B cell (primary cell): ENCODE results near the gene TRPT1. TPM values are rescaled to one million over a fixed set of nuclear protein-coding genes. Genes with fewer than 3 reads are reported as not detected.
A peak's percentile ranks its signal among the peaks of the same experiment; 100 is the strongest.

Experiments
- ATAC-seq: fragments of 200-7000 bp; cut with Tn5 transposase; one replicate; pipeline ENCODE4 v1.10.0; 2021; ENCODE audit warnings: low read depth, mild to moderate bottlenecking, moderate number of reproducible peaks, moderate library complexity
- CTCF ChIA-PET: fragments of 350-600 bp; sonication (Branson Sonifier 250); formaldehyde crosslinking; loops from one replicate; lab custom pipeline; 2021; ENCODE audit warnings: antibody characterized with exemption, inconsistent platforms; lab: Charles Lee
- POLR2A ChIA-PET: fragments of 350-600 bp; sonication (Branson Sonifier 250); formaldehyde crosslinking; loops from one replicate; lab custom pipeline; 2021; ENCODE audit warnings: antibody characterized with exemption; lab: Charles Lee
- DNase-seq: peaks from one replicate; pipeline ENCODE4 v3.0.0; 2013
- H2AFZ ChIP-seq: 2 replicates; pipeline ENCODE4 v1.6.1; 2012; ENCODE audit warnings: mild to moderate bottlenecking, low read depth, low read length; ENCODE audit not compliant: insufficient read depth, poor library complexity, severe bottlenecking
- H3K27ac ChIP-seq, 2 donors: 1 replicate in 1 of 2; 2 replicates in 1 of 2; pipeline ENCODE4 v1.5.1; 2012 to 2013; ENCODE audit warnings: low read length in 2 of 2, mild to moderate bottlenecking in 2 of 2, moderate library complexity in 1 of 2
- H3K27me3 ChIP-seq, 4 experiments: fragments of 200-600 bp in 1 of 4; sonication (generic) in 1 of 4; replicated peaks in 1 of 4; 1 replicate in 2 of 4; 2 replicates in 2 of 4; pipeline versions ENCODE4 v1.6.1 to v1.7.0; 2013 to 2016; ENCODE audit warnings: low read length in 3 of 4, mild to moderate bottlenecking in 2 of 4, mixed read lengths in 1 of 4, moderate library complexity in 1 of 4; ENCODE audit not compliant: insufficient read depth in 4 of 4, control insufficient read depth in 3 of 4; ENCODE audit errors: control extremely low read depth in 1 of 4
- H3K36me3 ChIP-seq, 2 experiments: replicated peaks in 1 of 2; 1 replicate in 1 of 2; 2 replicates in 1 of 2; pipeline versions ENCODE4 v1.6.1 to v1.7.1; 2013; ENCODE audit warnings: low read length in 1 of 2; ENCODE audit not compliant: insufficient read depth in 2 of 2, control insufficient read depth in 1 of 2; ENCODE audit errors: control extremely low read depth in 1 of 2, extremely low read depth in 1 of 2
- H3K4me1 ChIP-seq, 2 donors: fragments of 200-600 bp in 1 of 2; sonication (generic) in 1 of 2; 1 replicate in 1 of 2; 2 replicates in 1 of 2; pipeline versions ENCODE4 v1.5.1 to v1.6.1; 2013 to 2017; ENCODE audit warnings: low read length in 2 of 2; ENCODE audit not compliant: control insufficient read depth in 2 of 2, insufficient read depth in 2 of 2
- H3K4me2 ChIP-seq: replicated peaks from 2 replicates; pipeline ENCODE3; 2012; ENCODE audit warnings: mild to moderate bottlenecking, low read depth, low read length; ENCODE audit not compliant: poor library complexity, severe bottlenecking
- H3K4me3 ChIP-seq, 5 experiments: fragments of 200-600 bp in 1 of 5; sonication (generic) in 1 of 5; 1 replicate in 3 of 5; 2 replicates in 2 of 5; pipeline versions ENCODE4 v1.5.1 to v1.7.0; 2011 to 2016; ENCODE audit warnings: low read length in 4 of 5, mild to moderate bottlenecking in 4 of 5, low read depth in 2 of 5, control low read depth in 1 of 5, moderate library complexity in 1 of 5; ENCODE audit not compliant: insufficient read depth in 1 of 5; ENCODE audit errors: control extremely low read depth in 1 of 5, extremely low read depth in 1 of 5
- H3K79me2 ChIP-seq: fragments of 200-600 bp; sonication (generic); one replicate; pipeline ENCODE4 v1.6.0; 2016; ENCODE audit warnings: low read length; ENCODE audit not compliant: control insufficient read depth, insufficient read depth
- H3K9ac ChIP-seq: fragments of 200-600 bp; sonication (generic); 2 replicates; pipeline ENCODE4 v1.6.1; 2017; ENCODE audit warnings: mild to moderate bottlenecking, low read length, moderate library complexity
- H3K9me3 ChIP-seq, 3 donors: one replicate each; pipeline versions ENCODE4 v1.6.1 to v1.7.1; 2013; ENCODE audit warnings: low read length in 2 of 3; ENCODE audit not compliant: control insufficient read depth in 2 of 3, insufficient read depth in 1 of 3; ENCODE audit errors: control extremely low read depth in 1 of 3
- H4K20me1 ChIP-seq: 2 replicates; pipeline ENCODE4 v1.6.0; 2012; ENCODE audit warnings: mild to moderate bottlenecking, low read length; ENCODE audit not compliant: insufficient read depth, control insufficient read depth, poor library complexity, severe bottlenecking
- H3K27ac Mint-ChIP-seq: one replicate; pipeline ENCODE4 v1.8.0; 2021; ENCODE audit warnings: mixed read lengths
- H3K27me3 Mint-ChIP-seq: one replicate; pipeline ENCODE4 v1.8.0; 2021; ENCODE audit warnings: mixed read lengths
- H3K4me1 Mint-ChIP-seq: one replicate; pipeline ENCODE4 v1.8.0; 2021; ENCODE audit warnings: mixed read lengths
- H3K4me3 Mint-ChIP-seq: one replicate; pipeline ENCODE4 v1.8.0; 2021; ENCODE audit warnings: mixed read lengths
- H3K9me3 Mint-ChIP-seq: one replicate; pipeline ENCODE4 v1.8.0; 2022; ENCODE audit warnings: mixed read lengths; ENCODE audit not compliant: insufficient read depth
- EZH2 ChIP-seq: IDR thresholded peaks from 2 replicates; pipeline ENCODE4 v1.6.1; 2012; ENCODE audit warnings: borderline replicate concordance, low read depth, mild to moderate bottlenecking, moderate library complexity, low read length; ENCODE audit not compliant: insufficient read depth, poor library complexity, severe bottlenecking
- WGBS: methylation state at CpG from one replicate; pipeline ENCODE4 v1.1.5; 2013; ENCODE audit warnings: missing lambda C conversion rate; ENCODE audit not compliant: insufficient coverage; 5-methylcytosine and 5-hydroxymethylcytosine counted together
- intact Hi-C: fragments of 100-400 bp; cut with micrococcal nuclease; formaldehyde crosslinking; loops from one replicate; pipeline ENCODE4 v1.10.0; 2022
- polyA plus RNA-seq: library from polyadenylated mRNA; depleted of rRNA; stranded (reverse); fragments of >200 nt; gene quantifications from 2 replicates; pipeline ENCODE4 v1.2.3, GENCODE V29; 2012
- total RNA-seq, 2 donors: library from RNA; stranded (reverse); fragments of 120-200 nt in 1 of 2; gene quantifications; 1 replicate in 1 of 2; 2 replicates in 1 of 2; pipeline versions ENCODE4 v1.2.3 to v1.2.4, GENCODE V29; 2013 to 2022
- TF ChIP-seq, protein P1 (sequence below): fragments of 200-600 bp; IDR thresholded peaks from one replicate; pipeline ENCODE4 v1.8.0; 2022; ENCODE audit warnings: antibody characterized with exemption, mild to moderate bottlenecking

TRPT1 gene
- total and polyA plus RNA-seq, 2 donors (not counting 1 experiment from before 2014, with no cell fraction given), result 59.6 to 145 TPM

DNA sequence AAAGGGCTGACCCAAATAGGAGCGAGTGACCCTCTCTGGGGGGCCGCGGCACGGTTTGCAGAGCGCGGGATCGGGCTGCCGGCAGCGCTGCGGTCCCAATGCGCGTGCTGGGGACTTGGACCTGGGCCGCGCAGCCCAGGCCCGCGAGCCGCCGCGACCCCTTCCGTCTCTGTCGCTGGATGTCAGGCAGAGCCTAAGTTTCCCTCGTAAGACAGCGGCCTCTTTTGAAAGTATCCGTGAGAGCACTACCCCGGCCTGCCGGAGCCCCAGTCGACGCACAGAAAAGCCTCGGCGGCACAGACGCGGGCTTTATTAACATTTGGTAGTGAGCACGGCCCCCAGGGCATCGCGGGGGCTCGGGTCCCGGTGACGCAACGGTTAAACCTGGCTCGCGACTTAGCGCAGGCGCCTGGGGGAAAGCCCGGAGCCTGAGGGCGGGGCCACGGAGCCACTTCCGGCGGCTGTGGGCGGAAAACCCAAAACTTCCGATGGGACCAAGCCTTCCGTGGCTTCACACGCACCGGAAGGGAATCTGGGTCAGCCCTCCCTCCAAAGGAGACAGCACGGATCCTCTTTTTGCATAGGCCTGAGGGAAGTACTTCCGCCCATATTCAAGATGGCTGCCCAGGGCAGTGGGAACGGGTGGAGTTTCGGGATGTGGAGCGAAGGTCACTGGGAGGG lies 43.7 kb upstream of the TRPT1 start:
- intact Hi-C loops, result loop anchor here (1.0 kb wide), 9 partner anchors 16 to 84 kb away; partner anchors contain the start of genes DNAJC4, FKBP2, GPR137 and NUDT22
- Mint-ChIP-seq H3K4me3 (peak overlapping the region; percentile 100), H3K4me1 (peaks cover 19% of the 10 kb centered on the region), H3K27ac (peak overlapping the region; percentile 99), H3K27me3 (no peaks in the 10 kb centered on the region), H3K9me3 (no peaks in the 10 kb centered on the region)
- peak overlapping the region; percentile 79 to 96 (median 87) for H3K4me3 ChIP-seq
- H3K36me3 ChIP-seq, result no peaks in the 10 kb centered on the region
- peaks cover 0 to 3% (median 0%) of the 10 kb centered on the region in 3 donors for H3K9me3 ChIP-seq
- under 1% methylated on average over 58 of the region's 58 CpGs for WGBS
- ATAC-seq (peak; percentile 73), DNase-seq (peak; percentile 99)
- peak overlapping the region; percentile 92 for H3K4me2 ChIP-seq
- H3K4me1 ChIP-seq, result peaks cover 14 to 29% of the 10 kb centered on the region in 2 donors
- H3K9ac ChIP-seq, result peak overlapping the region; percentile 76
- CTCF ChIA-PET, result interaction anchor here (1.0 to 5.7 kb wide), 9 partner anchors 11 to 419 kb away, joined by 3 to 73 read pairs (median 11); partner anchors contain the start of genes BAD, CATSPERZ, ESRRA and FERMT3
- peak overlapping the region; percentile 75 for H2AFZ ChIP-seq
- no peaks in the 10 kb centered on the region for H3K27me3 ChIP-seq
- POLR2A ChIA-PET, result interaction anchor here (0.6 to 4.6 kb wide), 19 partner anchors 14 to 1623 kb away, joined by 3 to 67 read pairs (median 4); partner anchors contain the start of genes BAD, CCDC88B, FERMT3 and FKBP2
- H3K79me2 ChIP-seq, result no peaks in the 10 kb centered on the region
- H3K27ac ChIP-seq, result peak overlapping the region; percentile 89 to 91
- no peaks in the 10 kb centered on the region for H4K20me1 ChIP-seq
- no peak for TF ChIP-seq EZH2
- TF ChIP-seq, protein P1, sequence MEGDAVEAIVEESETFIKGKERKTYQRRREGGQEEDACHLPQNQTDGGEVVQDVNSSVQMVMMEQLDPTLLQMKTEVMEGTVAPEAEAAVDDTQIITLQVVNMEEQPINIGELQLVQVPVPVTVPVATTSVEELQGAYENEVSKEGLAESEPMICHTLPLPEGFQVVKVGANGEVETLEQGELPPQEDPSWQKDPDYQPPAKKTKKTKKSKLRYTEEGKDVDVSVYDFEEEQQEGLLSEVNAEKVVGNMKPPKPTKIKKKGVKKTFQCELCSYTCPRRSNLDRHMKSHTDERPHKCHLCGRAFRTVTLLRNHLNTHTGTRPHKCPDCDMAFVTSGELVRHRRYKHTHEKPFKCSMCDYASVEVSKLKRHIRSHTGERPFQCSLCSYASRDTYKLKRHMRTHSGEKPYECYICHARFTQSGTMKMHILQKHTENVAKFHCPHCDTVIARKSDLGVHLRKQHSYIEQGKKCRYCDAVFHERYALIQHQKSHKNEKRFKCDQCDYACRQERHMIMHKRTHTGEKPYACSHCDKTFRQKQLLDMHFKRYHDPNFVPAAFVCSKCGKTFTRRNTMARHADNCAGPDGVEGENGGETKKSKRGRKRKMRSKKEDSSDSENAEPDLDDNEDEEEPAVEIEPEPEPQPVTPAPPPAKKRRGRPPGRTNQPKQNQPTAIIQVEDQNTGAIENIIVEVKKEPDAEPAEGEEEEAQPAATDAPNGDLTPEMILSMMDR, result peak; percentile 37
